HG03457 (cell line): ENCODE data around the gene ITGB1.
"Not testable (repeated sequence)": the region's sequence is repeated elsewhere in the genome, so short reads cannot be mapped to it uniquely, and the experiment has no call there.

Experiments used
- ATAC-seq: cut with Tn5 transposase; IDR thresholded peaks from one replicate; pipeline ENCODE4 v1.9.1; 2021; ENCODE audit warnings: moderate number of reproducible peaks; ENCODE audit not compliant: unreplicated experiment

Gene ITGB1

DNA sequence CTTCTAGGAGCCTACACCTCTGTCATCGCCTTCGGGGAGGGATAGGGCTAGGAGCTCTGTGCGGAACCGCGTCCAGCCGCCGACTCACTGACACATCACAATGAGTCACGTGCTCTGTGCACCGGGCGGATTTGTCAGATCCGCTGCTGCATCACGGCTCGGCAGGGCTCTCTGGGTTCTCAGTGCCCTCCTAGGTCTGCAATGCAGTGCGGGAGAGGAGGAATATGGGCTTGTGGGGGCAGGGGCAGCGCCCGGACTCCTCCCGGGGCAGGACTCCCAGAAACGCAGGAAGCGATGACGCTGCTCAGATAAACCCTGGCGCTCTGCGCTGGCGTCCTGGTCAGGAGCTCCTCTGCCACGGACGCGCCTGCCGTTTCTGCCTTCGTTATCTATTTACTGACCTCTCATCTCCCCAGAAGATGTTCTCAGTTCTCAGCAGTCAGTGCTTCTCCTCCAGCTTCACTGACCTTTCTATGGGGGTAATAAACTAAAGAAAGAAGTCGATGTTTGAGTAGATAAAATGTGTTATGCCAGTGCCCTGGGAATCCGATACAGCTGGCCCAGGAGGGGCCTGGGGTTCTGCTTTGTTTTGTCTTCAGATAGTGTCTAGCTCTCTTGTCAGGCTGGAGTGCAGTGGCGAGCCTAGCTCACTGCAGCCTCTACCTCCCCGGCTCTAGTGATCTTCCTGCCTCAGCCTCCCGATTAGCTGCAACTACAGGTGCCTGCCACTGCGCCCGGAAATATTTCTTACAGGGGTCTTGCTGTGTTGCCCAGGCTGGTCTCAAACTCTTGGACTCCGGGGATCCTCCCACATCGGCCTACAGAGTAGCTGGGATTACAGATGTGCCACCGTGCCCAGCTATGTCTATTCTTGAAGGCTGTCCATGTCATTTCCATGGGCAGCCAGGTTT is 22.8 kb upstream of the ITGB1 start:
- ATAC-seq: peak; percentile 93

DNA sequence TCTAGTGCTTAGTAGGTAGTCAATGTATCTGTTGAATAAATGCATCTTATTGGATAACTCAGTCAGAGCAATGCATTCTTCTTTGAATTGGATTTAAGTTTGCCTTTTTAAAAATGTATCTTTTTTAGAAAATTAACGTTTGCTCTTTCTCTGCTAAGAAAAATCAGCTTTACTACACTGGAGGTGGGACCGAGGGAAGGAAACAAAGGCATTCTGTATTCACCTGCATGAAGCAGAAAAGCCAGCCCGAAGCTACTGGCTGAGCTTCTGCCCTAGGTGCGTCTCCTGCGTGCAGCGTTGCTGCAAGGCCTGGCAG is 22.2 kb upstream of the ITGB1 start:
- ATAC-seq: no peak

DNA sequence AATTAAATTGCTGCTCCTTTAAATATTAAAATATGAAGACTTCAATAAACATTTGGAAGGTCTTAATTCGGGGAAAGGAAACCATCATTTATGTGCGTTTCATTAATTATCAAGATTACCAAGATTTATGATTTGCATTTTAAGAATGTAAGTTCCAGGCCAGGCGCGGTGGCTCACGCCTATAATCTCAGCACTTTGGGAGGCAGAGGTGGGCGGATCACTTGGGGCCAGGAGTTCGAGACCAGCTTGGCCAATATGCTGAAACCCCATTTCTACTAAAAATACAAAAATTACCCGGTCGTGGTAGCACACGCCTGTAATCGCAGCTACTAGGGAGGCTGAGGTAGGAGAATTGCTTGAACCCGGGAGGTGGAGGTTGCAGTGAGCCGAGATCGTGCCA is 21.7 kb upstream of the ITGB1 start:
- not testable (repeated sequence) for ATAC-seq

DNA sequence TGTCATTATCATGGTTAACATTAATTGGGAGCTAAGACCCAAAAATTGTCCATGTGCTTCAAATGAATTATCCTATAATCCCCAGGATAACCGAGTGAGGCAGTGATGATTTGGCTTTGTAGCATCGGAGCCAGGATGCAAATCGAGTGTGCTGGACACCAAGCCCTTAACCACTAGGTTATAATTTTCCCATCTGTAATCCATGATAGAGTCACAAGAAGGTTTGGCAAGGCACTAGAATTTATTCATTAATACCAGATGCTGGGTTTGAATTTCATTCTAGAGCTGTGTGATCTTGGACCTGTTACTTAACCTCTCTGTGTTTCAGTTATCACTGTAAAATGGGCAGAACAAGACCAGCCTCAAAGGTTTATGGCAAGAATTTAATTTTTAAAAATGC is 21.0 kb upstream of the ITGB1 start:
- ATAC-seq: no peak

DNA sequence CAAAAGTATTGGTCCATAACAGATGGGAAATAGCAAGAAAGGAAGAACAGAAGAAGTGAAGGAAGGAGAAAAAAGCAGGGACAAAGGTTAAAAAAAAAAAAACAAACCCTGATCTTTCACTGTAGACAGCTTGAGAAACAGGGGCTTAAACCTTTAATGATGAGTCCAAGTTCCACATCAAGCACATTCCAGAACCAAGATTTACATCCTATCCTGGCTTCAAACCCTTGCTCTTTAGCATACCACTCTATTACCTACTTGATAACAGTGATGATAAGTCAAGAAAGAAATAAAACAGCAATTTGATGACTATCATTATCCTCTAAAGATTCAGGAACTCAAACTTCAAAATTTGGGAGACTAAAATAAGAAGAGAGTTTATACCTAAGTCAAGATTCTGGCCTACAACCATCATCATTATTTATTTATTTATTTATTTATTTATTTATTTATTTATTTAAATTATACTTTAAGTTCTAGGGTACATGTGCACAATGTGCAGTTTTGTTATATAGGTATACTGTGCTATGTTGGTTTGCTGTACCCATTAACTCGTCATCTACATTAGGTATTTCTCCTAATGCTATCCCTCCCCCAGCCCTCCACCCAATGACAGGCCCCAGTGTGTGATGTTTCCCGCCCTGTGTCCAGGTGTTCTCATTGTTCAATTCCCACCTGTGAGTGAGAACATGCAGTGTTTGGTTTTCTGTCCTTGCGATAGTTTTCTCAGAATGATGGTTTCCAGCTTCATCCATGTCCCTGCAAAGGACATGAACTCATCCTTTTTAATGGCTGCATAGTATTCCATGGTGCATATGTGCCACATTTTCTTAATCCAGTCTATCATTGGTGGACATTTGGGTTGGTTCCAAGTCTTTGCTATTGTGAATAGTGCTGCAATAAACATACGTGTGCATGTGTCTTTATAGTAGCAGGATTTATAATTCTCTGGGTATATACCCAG is 20.1 kb upstream of the ITGB1 start:
- not testable (repeated sequence) for ATAC-seq

DNA sequence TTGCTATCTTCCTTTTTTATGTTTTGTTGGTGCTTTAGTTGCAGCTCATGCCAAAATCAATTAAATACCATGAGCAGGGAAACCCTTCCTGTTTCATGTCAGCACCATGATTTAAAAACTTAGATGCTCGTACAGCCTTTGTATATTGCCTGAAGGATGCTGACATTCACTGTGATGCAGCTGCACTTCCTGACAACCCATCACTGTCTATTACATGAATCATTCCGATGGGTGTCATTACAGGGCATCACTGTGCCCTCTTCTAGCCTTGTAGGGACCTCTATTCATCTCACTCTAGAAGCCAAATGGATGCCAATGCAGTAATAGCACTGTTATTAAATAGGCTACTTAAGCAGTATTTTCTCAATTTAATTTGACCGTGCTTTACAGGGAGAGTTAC is 18.3 kb upstream of the ITGB1 start:
- no peak for ATAC-seq

DNA sequence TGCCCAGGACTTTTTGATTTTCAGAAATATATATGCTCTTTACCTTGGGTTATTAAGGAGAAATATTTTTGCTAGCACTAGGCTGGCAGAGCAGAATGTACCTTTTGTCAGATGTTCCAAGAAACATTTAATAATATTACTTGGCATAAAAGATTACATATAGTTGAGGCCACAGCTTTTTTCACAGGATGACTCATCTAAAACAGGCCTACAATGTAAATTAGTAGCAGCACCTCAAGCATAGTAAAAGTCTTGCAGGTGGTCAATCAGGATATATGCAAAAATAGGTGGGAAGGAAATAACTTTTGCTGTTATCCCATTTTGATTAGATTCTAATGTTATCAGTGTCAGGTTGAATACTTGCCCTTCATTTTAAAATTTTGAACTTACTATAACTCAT is 14.9 kb upstream of the ITGB1 start:
- ATAC-seq: no peak

DNA sequence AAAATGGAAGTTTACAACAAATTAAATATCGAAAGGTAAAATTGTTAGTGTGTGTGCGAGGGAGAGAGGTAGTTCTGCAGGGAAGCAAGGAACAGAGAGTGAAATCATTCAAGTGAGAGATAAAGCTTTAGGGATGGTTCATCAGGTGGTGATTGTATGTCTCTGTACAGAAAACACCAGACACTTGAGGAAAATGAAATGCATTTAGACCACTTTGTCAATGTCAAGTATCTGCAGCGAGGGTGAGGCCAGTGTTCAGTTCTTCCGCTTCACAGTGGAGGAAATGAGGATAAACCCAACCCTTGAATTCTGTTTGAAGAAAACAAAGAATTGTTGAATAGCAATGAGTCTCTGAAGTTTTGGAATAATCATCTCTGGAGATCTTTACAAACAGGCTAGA is 14.4 kb upstream of the ITGB1 start:
- ATAC-seq: no peak

DNA sequence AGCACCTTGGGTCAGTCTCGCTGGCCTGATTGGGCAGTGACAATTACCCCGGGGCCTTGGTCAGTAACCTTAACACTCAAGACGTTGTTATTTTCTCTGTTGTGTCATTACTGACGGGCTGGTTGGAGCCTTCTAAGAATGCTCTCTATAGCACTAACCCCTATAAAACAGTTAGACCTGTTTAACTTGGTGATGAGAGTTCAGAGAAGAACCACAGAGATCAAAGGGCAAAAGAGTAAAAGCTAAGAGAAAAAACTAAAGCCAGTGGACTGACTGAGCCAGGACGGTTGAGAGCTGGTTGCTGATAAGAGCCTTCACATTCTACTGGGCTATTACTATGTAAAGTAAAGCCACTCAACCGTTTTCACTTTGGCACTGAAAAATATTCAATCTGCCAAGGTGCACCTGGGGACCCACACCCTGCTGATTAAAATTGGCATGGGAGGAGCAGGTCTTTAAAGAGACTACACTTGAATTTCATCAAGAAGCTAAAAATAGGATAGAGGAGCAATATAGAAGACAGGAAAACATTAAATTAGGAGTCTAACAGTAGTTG is 13.6 kb upstream of the ITGB1 start:
- ATAC-seq: no peak

DNA sequence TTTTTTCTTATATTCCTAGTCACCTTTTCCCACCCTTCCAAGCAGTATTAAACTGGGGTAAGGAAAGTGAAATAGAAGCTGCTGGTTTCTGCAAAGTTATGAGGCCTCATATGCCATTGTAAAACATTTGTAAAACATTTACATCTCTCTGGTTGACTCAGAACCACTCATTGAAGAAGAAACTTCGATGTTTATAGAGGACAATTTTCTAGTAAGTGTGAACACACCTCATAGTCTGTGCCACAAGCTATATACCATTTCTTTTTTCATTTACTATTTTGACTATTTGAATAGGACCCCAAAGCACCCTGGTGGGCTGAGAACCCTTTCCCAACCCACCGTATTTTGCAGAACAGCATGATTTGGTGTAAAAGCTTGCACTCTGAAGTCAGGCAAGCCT is 12.9 kb upstream of the ITGB1 start:
- no peak for ATAC-seq

DNA sequence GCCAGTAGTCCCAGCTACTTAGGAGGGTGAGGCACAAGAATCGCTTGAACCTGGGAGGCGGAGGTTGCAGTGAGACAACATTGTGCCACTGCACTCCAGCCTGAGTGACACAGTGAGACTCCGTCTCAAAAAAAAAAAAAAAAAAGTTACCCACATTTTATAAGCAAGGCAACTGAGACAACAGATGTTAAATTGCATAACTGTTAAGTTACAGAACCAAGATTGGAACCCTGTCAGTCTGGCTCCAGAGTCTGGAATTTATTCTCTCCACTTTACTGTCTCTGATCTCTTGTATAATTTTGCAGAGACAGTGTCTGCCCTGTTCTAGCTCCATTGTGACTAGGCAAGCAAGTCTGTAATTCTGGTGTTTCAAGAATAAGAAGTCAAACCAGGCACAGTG is 6.2 kb upstream of the ITGB1 start:
- no peak for ATAC-seq

DNA sequence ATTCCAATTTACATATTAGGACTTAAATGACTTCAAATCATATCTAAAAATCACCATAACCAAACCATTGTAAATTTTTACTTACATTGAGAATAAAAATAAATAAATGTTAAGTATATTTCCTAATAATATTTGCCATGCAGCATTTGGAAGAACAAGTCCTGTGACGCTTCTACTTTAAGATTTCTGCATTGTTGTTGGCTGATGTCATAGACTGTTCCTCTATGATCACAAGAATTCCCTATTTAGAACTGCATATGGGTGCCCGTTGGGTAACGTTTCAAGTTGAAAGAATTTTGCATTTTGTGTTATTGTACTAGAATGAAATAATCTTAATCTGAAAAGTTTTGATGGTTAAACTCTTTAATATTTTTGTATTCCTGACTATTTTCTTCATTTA is 5.1 kb upstream of the ITGB1 start:
- ATAC-seq: no peak

DNA sequence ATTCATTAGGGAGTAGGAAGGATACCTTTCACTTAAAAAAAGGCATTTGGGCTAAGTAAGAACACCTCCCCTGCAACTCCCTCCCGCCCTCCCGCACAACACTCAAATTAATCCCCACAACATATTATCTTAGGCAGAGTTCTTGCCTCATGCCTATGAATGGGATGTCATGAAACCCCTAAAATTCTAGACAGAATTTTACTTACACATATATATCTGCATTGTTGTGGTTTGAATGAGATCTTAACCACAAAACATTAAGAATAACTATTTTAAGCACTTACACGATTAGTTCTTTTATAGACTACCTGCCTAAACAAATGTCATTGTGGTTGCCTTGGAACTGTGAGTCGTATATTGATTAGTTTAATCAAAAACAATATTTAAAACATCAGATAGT is 4.5 kb upstream of the ITGB1 start:
- ATAC-seq: no peak

DNA sequence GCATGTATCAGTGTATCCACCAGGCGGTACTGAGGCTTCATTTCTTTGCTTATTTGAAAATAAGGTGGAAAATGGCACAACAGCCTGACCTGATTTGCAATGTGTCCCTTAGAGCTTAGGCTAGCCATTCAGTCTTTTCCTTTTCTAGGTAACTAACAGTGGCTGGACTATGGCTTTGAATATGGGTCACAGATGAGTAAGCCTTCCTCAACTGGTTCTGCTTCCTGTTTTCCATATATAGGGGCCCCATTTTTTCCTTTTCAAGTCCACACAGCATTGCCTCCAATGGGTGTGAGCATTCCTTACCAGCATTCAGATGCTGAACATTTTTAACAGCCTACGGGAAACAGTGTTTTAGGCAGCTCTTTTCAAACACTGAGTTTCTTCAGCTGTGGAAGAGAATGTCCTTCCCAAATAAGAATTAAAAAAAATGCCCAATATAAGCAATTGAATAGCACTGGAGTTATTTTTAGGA is 3.9 kb upstream of the ITGB1 start:
- ATAC-seq: no peak

DNA sequence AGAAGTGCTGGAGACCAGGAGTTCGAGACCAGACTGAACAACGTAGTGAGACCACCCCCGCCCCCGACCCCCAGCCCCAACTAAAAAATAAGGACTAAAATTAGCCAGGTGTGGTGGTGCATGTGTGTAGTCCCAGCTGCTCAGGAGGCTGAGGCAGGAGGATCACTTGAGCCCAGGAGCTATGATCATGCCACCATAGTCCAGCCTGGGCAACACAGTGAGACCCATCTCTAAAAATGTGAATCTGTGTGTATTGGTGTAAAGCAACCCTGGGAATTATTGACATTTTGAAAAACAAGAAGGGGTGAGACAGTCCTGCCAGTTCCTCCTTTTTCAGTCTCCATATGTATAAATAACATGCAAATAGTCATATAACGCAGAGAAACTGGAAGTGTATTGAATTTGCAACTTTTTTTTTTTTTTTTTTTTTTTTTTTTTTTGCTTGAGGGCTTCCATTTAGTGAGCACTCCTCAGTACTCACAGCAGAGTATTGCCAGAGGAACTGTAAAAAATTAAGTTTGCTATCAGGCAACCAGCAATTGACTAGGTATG is 3.4 kb upstream of the ITGB1 start:
- no peak for ATAC-seq

DNA sequence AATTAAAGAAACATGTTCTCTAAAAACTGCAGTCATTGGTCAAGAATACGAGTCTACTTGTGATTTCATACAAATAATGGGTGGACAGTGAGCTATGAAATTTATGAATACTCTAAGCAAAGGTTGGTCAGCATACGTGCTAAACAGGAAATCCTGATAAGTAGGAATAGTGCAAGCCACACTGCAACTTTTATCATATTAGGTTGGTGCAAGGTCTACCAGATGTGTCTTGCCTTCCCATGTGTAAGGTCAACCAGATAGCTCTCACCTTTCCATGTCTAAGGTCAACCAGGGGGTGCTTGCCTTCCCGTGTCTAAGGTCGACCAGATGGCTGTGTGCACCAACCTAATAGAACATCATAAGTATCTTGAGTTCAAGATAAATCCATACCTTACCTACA is 2.0 kb upstream of the ITGB1 start:
- ATAC-seq: no peak

DNA sequence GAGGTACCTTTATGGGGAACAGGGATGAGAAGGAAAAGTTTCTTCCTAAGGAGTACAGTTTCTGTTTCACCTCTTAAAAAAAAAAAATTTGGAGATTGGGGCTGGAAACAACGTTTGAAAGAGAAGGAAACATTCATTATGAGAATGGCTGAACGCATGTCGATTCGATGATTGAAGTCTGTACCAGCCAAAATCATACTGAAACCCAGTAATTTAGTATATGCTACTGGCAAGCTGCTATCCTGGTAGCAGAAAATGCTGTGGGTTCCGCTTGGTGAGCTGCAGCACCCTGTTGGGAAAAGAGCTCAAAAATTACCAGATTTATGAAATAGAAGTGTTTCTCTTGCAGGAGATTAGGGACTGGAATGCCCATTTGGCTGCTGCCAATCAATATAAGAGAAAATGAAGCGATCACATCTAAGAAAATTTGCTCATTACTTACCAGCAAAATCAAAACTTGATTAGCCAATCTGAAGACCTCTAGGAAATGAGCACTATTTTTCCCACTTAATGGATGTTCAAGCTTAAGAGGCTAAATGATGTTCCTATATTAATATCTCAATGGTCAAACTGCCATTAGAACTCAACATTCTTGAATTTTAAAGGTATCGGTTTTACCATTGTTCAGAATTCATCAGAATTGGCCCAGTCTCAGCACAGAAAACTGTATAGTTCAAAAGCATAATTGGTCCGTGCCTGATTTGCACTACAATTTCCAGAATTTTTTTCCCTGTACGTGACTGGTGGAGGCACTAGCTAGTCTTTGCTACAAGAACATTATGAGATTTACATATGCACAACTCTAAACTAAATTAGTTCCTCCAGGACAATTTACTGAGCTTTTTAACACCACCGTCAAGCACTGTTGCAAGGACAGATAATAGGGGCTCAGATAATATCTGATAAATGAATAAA is 1.2 kb upstream of the ITGB1 start:
- peak; percentile 32 for ATAC-seq

DNA sequence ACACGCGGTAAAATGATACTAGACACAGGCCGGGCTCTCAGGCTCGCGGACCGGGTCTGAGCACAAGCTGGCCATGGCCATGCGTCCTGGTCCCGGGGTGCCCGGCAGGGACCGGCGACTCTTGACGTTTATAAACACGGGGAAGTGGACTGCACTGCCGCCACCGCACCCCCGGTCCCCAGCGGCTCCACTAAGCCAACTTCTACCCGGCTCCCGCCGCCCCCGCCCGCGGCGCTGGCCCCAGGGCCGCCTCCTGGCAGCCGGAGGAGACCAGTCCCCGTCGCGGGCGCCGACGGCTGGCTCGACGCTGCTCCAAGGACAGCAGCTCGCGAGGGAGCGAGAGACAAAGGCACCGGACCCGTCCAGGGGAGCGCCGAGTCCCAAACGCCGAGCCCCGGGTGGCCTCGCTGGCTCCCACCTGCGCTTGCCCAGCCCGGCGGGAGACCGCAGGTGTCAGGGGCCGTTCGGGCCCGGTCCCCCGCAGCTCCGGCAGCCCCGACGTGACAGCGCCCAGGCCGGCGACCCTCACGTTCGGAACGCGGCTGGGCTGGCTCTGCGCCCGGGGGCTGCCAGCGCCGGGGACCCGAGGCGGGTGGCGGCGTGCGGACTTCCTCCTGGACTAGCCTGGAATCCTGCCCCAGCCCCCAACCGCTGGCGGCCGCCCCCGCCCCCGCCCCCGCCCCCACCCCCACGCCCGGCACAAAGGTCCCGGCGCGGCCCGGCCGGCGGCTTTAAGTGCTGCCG is 517 bp downstream of the ITGB1 start:
- ATAC-seq: peak; percentile 21

DNA sequence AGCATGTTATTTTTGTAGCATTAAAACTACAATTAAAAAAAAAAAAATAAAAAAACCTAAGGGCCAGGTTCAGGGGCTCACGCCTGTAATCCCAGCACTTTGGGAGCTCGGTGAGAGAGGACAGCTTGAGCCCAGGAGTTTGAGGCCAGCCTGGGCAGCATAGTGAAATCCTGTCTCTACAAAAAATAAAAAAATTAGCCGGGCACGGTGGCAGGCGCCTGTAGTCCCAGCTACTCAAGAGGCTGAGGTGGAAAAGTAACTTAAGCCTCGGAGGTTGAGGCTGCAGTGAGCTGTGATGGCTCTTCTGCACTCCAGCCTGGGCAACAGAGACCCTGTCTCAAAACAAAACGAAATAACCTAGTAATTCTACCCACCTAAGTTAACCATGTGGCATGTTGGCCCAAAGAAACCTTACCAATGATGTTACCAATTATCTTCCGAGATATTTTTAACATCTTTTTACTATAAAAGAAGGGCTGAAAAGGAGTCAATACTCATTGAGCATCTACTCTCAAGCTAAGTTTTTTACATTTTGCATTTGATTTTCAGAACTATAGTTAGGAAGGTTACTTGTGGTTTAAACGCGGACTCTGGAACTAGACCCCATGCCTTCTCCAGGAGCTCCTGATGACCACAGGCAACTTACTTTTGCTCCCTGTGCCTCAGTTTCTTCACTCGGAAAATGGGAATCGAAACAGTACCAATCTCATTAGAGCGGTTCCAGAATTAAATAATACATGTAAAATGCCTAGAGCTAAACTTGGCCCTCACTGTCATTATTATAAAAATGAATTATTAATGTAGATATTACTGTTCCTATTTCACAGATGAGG is 1.4 kb downstream of the ITGB1 start:
- ATAC-seq: no peak
